SKM-1 (cell line): ENCODE data around the gene BCL2.
"Not testable (repeated sequence)": the region's sequence is repeated elsewhere in the genome, so short reads cannot be mapped to it uniquely, and the experiment has no call there.

Experiments used
- DNase-seq: peaks from one replicate; lab custom pipeline; 2025; ENCODE audit not compliant: unreplicated experiment; lab: John Stamatoyannopoulos, UW

Gene BCL2

GRCh38 chr18:63206433-63207142, 113.0 kb downstream of the BCL2 start:
- DNase-seq = no peak

- DNase-seq = no peak
Measured at GRCh38 chr18:63205791-63206252, 113.7 kb downstream of the BCL2 start.

- no peak for DNase-seq
Measured at GRCh38 chr18:63203497-63203896, 116.1 kb downstream of the BCL2 start.

GRCh38 chr18:63202828-63203227, 116.7 kb downstream of the BCL2 start:
- DNase-seq = no peak

- not testable (repeated sequence) for DNase-seq
Measured at GRCh38 chr18:63201456-63201855, 118.1 kb downstream of the BCL2 start.

- DNase-seq = no peak
Measured at GRCh38 chr18:63199743-63200241, 119.8 kb downstream of the BCL2 start.

GRCh38 chr18:63198868-63199742, 120.5 kb downstream of the BCL2 start:
- DNase-seq = no peak

- DNase-seq = no peak
Measured at GRCh38 chr18:63198098-63198760, 121.3 kb downstream of the BCL2 start.

GRCh38 chr18:63197246-63197869, 122.2 kb downstream of the BCL2 start:
- DNase-seq = peak; percentile 33

GRCh38 chr18:63195326-63196159, 124.0 kb downstream of the BCL2 start:
- DNase-seq = no peak

GRCh38 chr18:63192885-63193349, 126.7 kb downstream of the BCL2 start:
- no peak for DNase-seq

- DNase-seq = no peak
Measured at GRCh38 chr18:63192126-63192884, 127.3 kb downstream of the BCL2 start.

GRCh38 chr18:63191413-63191812, 128.2 kb downstream of the BCL2 start:
- DNase-seq = no peak

GRCh38 chr18:63190838-63191237, 128.7 kb downstream of the BCL2 start:
- not testable (repeated sequence) for DNase-seq

- DNase-seq = no peak
Measured at GRCh38 chr18:63189817-63190216, 129.8 kb downstream of the BCL2 start.

GRCh38 chr18:63189041-63189440, 130.5 kb downstream of the BCL2 start:
- DNase-seq = no peak

- DNase-seq = no peak
Measured at GRCh38 chr18:63187791-63188460, 131.6 kb downstream of the BCL2 start.

GRCh38 chr18:63187223-63187574, 132.4 kb downstream of the BCL2 start:
- no peak for DNase-seq
